Measurements from ENCODE around the gene FSD1. TPM values are rescaled to one million over a fixed set of nuclear protein-coding genes. Genes with fewer than 3 reads are reported as not detected.

Gene FSD1
- total RNA-seq, 1 experiment from 2014 or later, result 29.8 TPM

Other genes starting within 250 kb of the FSD1 start
- gene ZBTB7A, start 237.7 kb upstream of the FSD1 start, total RNA-seq (2014; rRNA removed; shearing (Covaris generic)), result 18.3 and 20.8 TPM in 2 replicates
- gene MAP2K2, start 180.5 kb upstream of the FSD1 start, total RNA-seq (2014; rRNA removed; shearing (Covaris generic)), result 221 and 226 TPM in 2 replicates
- not detected in 2 replicates for gene CREB3L3, start 151.0 kb upstream of the FSD1 start, total RNA-seq (2014; rRNA removed; shearing (Covaris generic))
- 23.3 and 25.1 TPM in 2 replicates for gene SIRT6, start 122.0 kb upstream of the FSD1 start, total RNA-seq (2014; rRNA removed; shearing (Covaris generic))
- 1.0 and 1.2 TPM in 2 replicates for gene ANKRD24, start 121.9 kb upstream of the FSD1 start, total RNA-seq (2014; rRNA removed; shearing (Covaris generic))
- gene EBI3, start 75.1 kb upstream of the FSD1 start, total RNA-seq (2014; rRNA removed; shearing (Covaris generic)), result 0.10 and 0.67 TPM in 2 replicates
- 31.0 and 32.7 TPM in 2 replicates for gene YJU2, start 57.5 kb upstream of the FSD1 start, total RNA-seq (2014; rRNA removed; shearing (Covaris generic))
- 1.3 and 1.5 TPM in 2 replicates for gene SHD, start 25.3 kb upstream of the FSD1 start, total RNA-seq (2014; rRNA removed; shearing (Covaris generic))
- gene TMIGD2, start 2.2 kb upstream of the FSD1 start, total RNA-seq (2014; rRNA removed; shearing (Covaris generic)), result 0.45 and 0.78 TPM in 2 replicates
- gene STAP2, start 34.2 kb downstream of the FSD1 start, total RNA-seq (2014; rRNA removed; shearing (Covaris generic)), result 14.2 and 18.0 TPM in 2 replicates
- gene MPND, start 39.0 kb downstream of the FSD1 start, total RNA-seq (2014; rRNA removed; shearing (Covaris generic)), result 11.4 and 17.4 TPM in 2 replicates
- 73.1 and 97.7 TPM in 2 replicates for gene SH3GL1, start 95.9 kb downstream of the FSD1 start, total RNA-seq (2014; rRNA removed; shearing (Covaris generic))
- 121 and 122 TPM in 2 replicates for gene CHAF1A, start 98.0 kb downstream of the FSD1 start, total RNA-seq (2014; rRNA removed; shearing (Covaris generic))
- gene UBXN6, start 153.2 kb downstream of the FSD1 start, total RNA-seq (2014; rRNA removed; shearing (Covaris generic)), result 36.0 and 41.8 TPM in 2 replicates
- 111 and 116 TPM in 2 replicates for gene HDGFL2, start 167.7 kb downstream of the FSD1 start, total RNA-seq (2014; rRNA removed; shearing (Covaris generic))
- gene PLIN4, start 213.9 kb downstream of the FSD1 start, total RNA-seq (2014; rRNA removed; shearing (Covaris generic)), result 0.07 and 0.10 TPM in 2 replicates
- 1.3 and 2.5 TPM in 2 replicates for gene PLIN5, start 230.6 kb downstream of the FSD1 start, total RNA-seq (2014; rRNA removed; shearing (Covaris generic))
- 0.10 and 0.30 TPM in 2 replicates for gene LRG1, start 235.4 kb downstream of the FSD1 start, total RNA-seq (2014; rRNA removed; shearing (Covaris generic))